ENCODE results near the gene CCRL2. TPM values are rescaled to one million over a fixed set of nuclear protein-coding genes. Genes with fewer than 3 reads are reported as not detected.
A peak's percentile ranks its signal among the peaks of the same experiment; 100 is the strongest.

The CCRL2 gene
- polyA plus RNA-seq, 1 donor from 2014 or later: not detected

- H3K4me2 ChIP-seq (ENCODE audit: low read length): no peak overlapping the region
- no peaks in the 10 kb centered on the region for H3K9me3 ChIP-seq (ENCODE audit: low read length)
Measured at GRCh38 chr3:46407970-46408369, 911 bp downstream of the CCRL2 start.

GRCh38 chr3:46408853-46409252, 1.8 kb downstream of the CCRL2 start:
- H3F3A ChIP-seq (ENCODE audit: insufficient read depth, low read length, poor library complexity, severe bottlenecking): no peaks in the 10 kb centered on the region
- no peak overlapping the region for H2AFZ ChIP-seq (ENCODE audit: low read depth, low read length)
- H3K9ac ChIP-seq (ENCODE audit: low read length): no peak overlapping the region
- H3K79me2 ChIP-seq (replicated peaks; ENCODE audit: insufficient read depth, low read length): no peaks in the 10 kb centered on the region
- H3K27me3 ChIP-seq (ENCODE audit: insufficient read depth, low read depth, low read length): no peaks in the 10 kb centered on the region
- H3K9me2 ChIP-seq (ENCODE audit: insufficient read depth, low read length): no peaks in the 10 kb centered on the region
- H3K27ac ChIP-seq (ENCODE audit: low read length): no peak overlapping the region
- no peak for TF ChIP-seq MXI1 (conservative IDR thresholded peaks at IDR 0.05; ENCODE audit: poor library complexity, severe bottlenecking)
- TF ChIP-seq SMC3 (conservative IDR thresholded peaks at IDR 0.05; ENCODE audit: poor library complexity): no peak
- no peak for TF ChIP-seq POLR2AphosphoS5 (IDR thresholded peaks at IDR 0.05)
- no peak for TF ChIP-seq TAF1 (IDR thresholded peaks at IDR 0.05; ENCODE audit: low read depth)
- no peak for TF ChIP-seq RAD21 (conservative IDR thresholded peaks at IDR 0.05)
- no peak for TF ChIP-seq EZH2 (IDR thresholded peaks at IDR 0.05; ENCODE audit: borderline replicate concordance, insufficient read depth, low read length, poor library complexity, severe bottlenecking)
- TF ChIP-seq EP300 (conservative IDR thresholded peaks at IDR 0.05; ENCODE audit: poor library complexity, severe bottlenecking): no peak
- no peak for TF ChIP-seq REST (IDR thresholded peaks at IDR 0.05; ENCODE audit: borderline replicate concordance)
- TF ChIP-seq, protein P1, sequence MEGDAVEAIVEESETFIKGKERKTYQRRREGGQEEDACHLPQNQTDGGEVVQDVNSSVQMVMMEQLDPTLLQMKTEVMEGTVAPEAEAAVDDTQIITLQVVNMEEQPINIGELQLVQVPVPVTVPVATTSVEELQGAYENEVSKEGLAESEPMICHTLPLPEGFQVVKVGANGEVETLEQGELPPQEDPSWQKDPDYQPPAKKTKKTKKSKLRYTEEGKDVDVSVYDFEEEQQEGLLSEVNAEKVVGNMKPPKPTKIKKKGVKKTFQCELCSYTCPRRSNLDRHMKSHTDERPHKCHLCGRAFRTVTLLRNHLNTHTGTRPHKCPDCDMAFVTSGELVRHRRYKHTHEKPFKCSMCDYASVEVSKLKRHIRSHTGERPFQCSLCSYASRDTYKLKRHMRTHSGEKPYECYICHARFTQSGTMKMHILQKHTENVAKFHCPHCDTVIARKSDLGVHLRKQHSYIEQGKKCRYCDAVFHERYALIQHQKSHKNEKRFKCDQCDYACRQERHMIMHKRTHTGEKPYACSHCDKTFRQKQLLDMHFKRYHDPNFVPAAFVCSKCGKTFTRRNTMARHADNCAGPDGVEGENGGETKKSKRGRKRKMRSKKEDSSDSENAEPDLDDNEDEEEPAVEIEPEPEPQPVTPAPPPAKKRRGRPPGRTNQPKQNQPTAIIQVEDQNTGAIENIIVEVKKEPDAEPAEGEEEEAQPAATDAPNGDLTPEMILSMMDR (IDR thresholded peaks at IDR 0.05; ENCODE audit: poor library complexity, severe bottlenecking): no peak
- H3K36me3 ChIP-seq (ENCODE audit: insufficient read depth, low read length): no peaks in the 10 kb centered on the region
- no peak overlapping the region for H3K4me2 ChIP-seq (ENCODE audit: low read length)
- no peaks in the 10 kb centered on the region for H4K20me1 ChIP-seq (ENCODE audit: insufficient read depth)
- no peak overlapping the region for H3K4me3 ChIP-seq (ENCODE audit: low read length)
- no peaks in the 10 kb centered on the region for H3K9me3 ChIP-seq (ENCODE audit: low read length)

More at GRCh38 chr3:46407970-46408369, 911 bp downstream of the CCRL2 start:
- TF ChIP-seq EP300 (conservative IDR thresholded peaks at IDR 0.05; ENCODE audit: poor library complexity, severe bottlenecking): no peak
- TF ChIP-seq POLR2AphosphoS5 (IDR thresholded peaks at IDR 0.05): peak; percentile 32
- Histone ChIP-seq H3K9me2 (ENCODE audit: insufficient read depth, low read length) (no peaks in the 10 kb centered on the region), H2AFZ (ENCODE audit: low read depth, low read length) (no peak overlapping the region), H3K9ac (ENCODE audit: low read length) (no peak overlapping the region), H3F3A (ENCODE audit: insufficient read depth, low read length, poor library complexity, severe bottlenecking) (no peaks in the 10 kb centered on the region), H3K36me3 (ENCODE audit: insufficient read depth, low read length) (no peaks in the 10 kb centered on the region), H3K4me3 (ENCODE audit: low read length) (no peak overlapping the region), H3K27me3 (ENCODE audit: insufficient read depth, low read depth, low read length) (no peaks in the 10 kb centered on the region), H3K27ac (ENCODE audit: low read length) (no peak overlapping the region), H4K20me1 (ENCODE audit: insufficient read depth) (no peaks in the 10 kb centered on the region), H3K79me2 (replicated peaks; ENCODE audit: insufficient read depth, low read length) (no peaks in the 10 kb centered on the region)

All from neural cell (in vitro differentiated cells).